Stimulated activated CD8-positive, alpha-beta memory T cell treated with anti-CD3 and anti-CD28 coated beads, Interleukin-12 subunit alpha, Interleukin-12 subunit beta, amount 100 ng/mL, for 24 hours (primary cell): ENCODE data around the gene ZNF429.
"Not testable (repeated sequence)": the region's sequence is repeated elsewhere in the genome, so short reads cannot be mapped to it uniquely, and the experiment has no call there.

Experiments used
- DNase-seq: peaks from one replicate; pipeline ENCODE4 v3.0.0-alpha.2; 2020; ENCODE audit errors: extremely low read depth

The ZNF429 gene

GRCh38 chr19:21513651-21514050, 8.2 kb downstream of the ZNF429 start:
- no peak for DNase-seq

- no peak for DNase-seq
Measured at GRCh38 chr19:21519488-21519887, 14.1 kb downstream of the ZNF429 start.

GRCh38 chr19:21532904-21533303, 27.5 kb downstream of the ZNF429 start:
- DNase-seq, result no peak

- DNase-seq, result not testable (repeated sequence)
Measured at GRCh38 chr19:21536741-21537290, 31.4 kb downstream of the ZNF429 start.

GRCh38 chr19:21559444-21559843, 54.0 kb downstream of the ZNF429 start:
- no peak for DNase-seq

GRCh38 chr19:21564406-21564805, 59.0 kb downstream of the ZNF429 start:
- no peak for DNase-seq

- no peak for DNase-seq
Measured at GRCh38 chr19:21566073-21566472, 60.7 kb downstream of the ZNF429 start.

- not testable (repeated sequence) for DNase-seq
Measured at GRCh38 chr19:21567806-21568205, 62.4 kb downstream of the ZNF429 start.

- peak; percentile 71 for DNase-seq
Measured at GRCh38 chr19:21568816-21569493, 63.6 kb downstream of the ZNF429 start.

- DNase-seq, result peak; percentile 23
Measured at GRCh38 chr19:21569494-21569865, 64.1 kb downstream of the ZNF429 start.

- no peak for DNase-seq
Measured at GRCh38 chr19:21571316-21571715, 65.9 kb downstream of the ZNF429 start.

- DNase-seq, result no peak
Measured at GRCh38 chr19:21574607-21575006, 69.2 kb downstream of the ZNF429 start.

- no peak for DNase-seq
Measured at GRCh38 chr19:21576481-21576880, 71.1 kb downstream of the ZNF429 start.

GRCh38 chr19:21580101-21580500, 74.7 kb downstream of the ZNF429 start:
- DNase-seq, result no peak

- no peak for DNase-seq
Measured at GRCh38 chr19:21580818-21581217, 75.4 kb downstream of the ZNF429 start.

GRCh38 chr19:21581646-21582240, 76.3 kb downstream of the ZNF429 start:
- DNase-seq, result no peak

- DNase-seq, result no peak
Measured at GRCh38 chr19:21584537-21584936, 79.1 kb downstream of the ZNF429 start.

- no peak for DNase-seq
Measured at GRCh38 chr19:21585281-21585890, 80.0 kb downstream of the ZNF429 start.

- no peak for DNase-seq
Measured at GRCh38 chr19:21586311-21587116, 81.1 kb downstream of the ZNF429 start.

GRCh38 chr19:21587117-21587461, 81.7 kb downstream of the ZNF429 start:
- DNase-seq, result no peak

- DNase-seq, result no peak
Measured at GRCh38 chr19:21587549-21587948, 82.1 kb downstream of the ZNF429 start.

GRCh38 chr19:21588065-21588601, 82.7 kb downstream of the ZNF429 start:
- no peak for DNase-seq
